Adrenal gland (tissue), 19 donors: ENCODE measurements around the gene ZNF480. TPM values are rescaled to one million over a fixed set of nuclear protein-coding genes. Genes with fewer than 3 reads are reported as not detected.
"Not testable (repeated sequence)": the region's sequence is repeated elsewhere in the genome, so short reads cannot be mapped to it uniquely, and the experiment has no call there.

Source experiments
- DNase-seq, 7 donors: peaks; one replicate each; pipeline ENCODE4 v3.0.0-alpha.2; 2019 to 2020
- H3K27ac ChIP-seq, 5 donors: fragments of 200-600 bp; sonication (generic) in 4 of 5; 1 replicate in 3 of 5; 2 replicates in 2 of 5; pipeline versions ENCODE4 v1.5.1 to v1.8.0; 2016 to 2020; ENCODE audit warnings: mild to moderate bottlenecking in 1 of 5
- H3K27me3 ChIP-seq: fragments of 200-600 bp; 2 replicates; pipeline ENCODE4 v1.8.0; 2021
- H3K36me3 ChIP-seq, 2 donors: fragments of 200-600 bp; replicated peaks in 1 of 2; 1 replicate in 1 of 2; 2 replicates in 1 of 2; pipeline versions ENCODE4 v1.5.1 to v1.8.0; 2018 to 2022
- H3K4me1 ChIP-seq, 2 donors: fragments of 200-600 bp; replicated peaks in 1 of 2; 1 replicate in 1 of 2; 2 replicates in 1 of 2; pipeline versions ENCODE4 v1.5.1 to v1.8.0; 2018 to 2021
- H3K4me3 ChIP-seq, 4 donors: fragments of 200-600 bp; sonication (generic) in 3 of 4; one replicate each; pipeline ENCODE4 v1.5.1; 2016 to 2018
- H3K9me3 ChIP-seq, 3 donors: fragments of 200-600 bp; sonication (generic) in 1 of 3; replicated peaks in 1 of 3; 1 replicate in 2 of 3; 2 replicates in 1 of 3; pipeline versions ENCODE4 v1.5.1 to v1.8.0; 2016 to 2021
- CTCF ChIP-seq, 6 experiments: fragments of 450-650 bp in 4 of 6; fragments of 200-600 bp in 2 of 6; sonication (generic) in 1 of 6; IDR thresholded peaks; 1 replicate in 5 of 6; 2 replicates in 1 of 6; pipeline versions ENCODE4 v1.5.1 to v1.8.0; 2016 to 2021; ENCODE audit warnings: antibody characterized with exemption in 6 of 6, mild to moderate bottlenecking in 2 of 6, moderate library complexity in 1 of 6
- POLR2A ChIP-seq, 2 donors: fragments of 450-650 bp; IDR thresholded peaks; one replicate each; pipeline ENCODE4 v1.6.1; 2017; ENCODE audit warnings: antibody characterized with exemption in 2 of 2, mild to moderate bottlenecking in 2 of 2, moderate library complexity in 1 of 2
- WGBS, 4 donors: extraction: QIAGEN DNeasy Blood & Tissue Kit in 2 of 4; methylation state at CpG; one replicate each; pipeline versions ENCODE4 v1.1.5 to v1.1.7; 2013 to 2017; 5-methylcytosine and 5-hydroxymethylcytosine counted together
- intact Hi-C, 2 donors: fragments of 100-400 bp; cut with DNase I; formaldehyde crosslinking; loops; one replicate each; pipeline versions ENCODE4 v1.14.1 to v1.15.0; 2022 to 2023
- long read RNA-seq, 10 donors: library from polyadenylated mRNA in 3 of 10; unstranded in 2 of 10; stranded (forward) in 1 of 10; transcript quantifications; one replicate each; pipeline ENCODE4 v2.0.0 and lab custom pipeline, GENCODE V29; 2021 to 2026
- polyA plus RNA-seq, 3 donors: library from polyadenylated mRNA; stranded (reverse); fragments of 200-250 nt in 2 of 3; fragments of 350-450 nt in 1 of 3; fragmentation: Illumina TruSeq in 1 of 3; extraction: RNeasy Lipid Tissue Mini Kit (QIAGEN cat#74804) in 1 of 3; gene quantifications; one replicate each; pipeline ENCODE4 v1.2.3, GENCODE V29; 2013 to 2014
- total RNA-seq, 9 donors: library from RNA; depleted of rRNA in 4 of 9; stranded (reverse); fragments of >200 nt in 4 of 9; fragments of 120-200 nt in 1 of 9; fragmentation: NEBNext Ultra II Directional in 1 of 9; extraction: Animal tissue kit (Norgen Biotek cat#: 25700) in 1 of 9; gene quantifications; one replicate each; pipeline versions ENCODE4 v1.1.0 to v1.2.4, GENCODE V29; 2013 to 2023
- donor health status: healthy with polysubstance abuse.
- donor health status: Bipolar disorder and iron deficiency.
- donor health status: DM: yes; HTN: yes; CAD: no.
- donor health status: DM: no; HTN: no; CAD: no.
- donor health status: DM: no; HTN: no; CAD: no.
- donor health status: DM: yes; HTN: yes; CAD: no.

Gene ZNF480
- total RNA-seq (10 to 100 TPM in 4 of 9 donors, 1 to 10 TPM in 5; 2.1 to 15.1 (median 9.0) TPM), polyA plus RNA-seq (10 to 100 TPM in 2 of 3 donors, 1 to 10 TPM in 1; 7.2 to 16.3 (median 13.2) TPM)
- long read RNA-seq, donor 1, full-length matches to known transcripts: 6 of 6 reads
- long read RNA-seq, donor 1, partial matches to known transcripts: 0 of 6 reads
- long read RNA-seq, donor 1, other reads (novel, unspliced or antisense): 0 of 6 reads
- long read RNA-seq, donor 2, full-length matches to known transcripts: 4 of 4 reads
- long read RNA-seq, donor 2, partial matches to known transcripts: 0 of 4 reads
- long read RNA-seq, donor 2, other reads (novel, unspliced or antisense): 0 of 4 reads
- long read RNA-seq, donor 3, full-length matches to known transcripts: 7 of 7 reads
- long read RNA-seq, donor 3, partial matches to known transcripts: 0 of 7 reads
- long read RNA-seq, donor 3, other reads (novel, unspliced or antisense): 0 of 7 reads
- long read RNA-seq, donor 4, full-length matches to known transcripts: 2 of 4 reads
- long read RNA-seq, donor 4, partial matches to known transcripts: 1 of 4 reads
- long read RNA-seq, donor 4, other reads (novel, unspliced or antisense): 1 of 4 reads
- long read RNA-seq, donor 5, full-length matches to known transcripts: 4 of 9 reads
- long read RNA-seq, donor 5, partial matches to known transcripts: 1 of 9 reads
- long read RNA-seq, donor 5, other reads (novel, unspliced or antisense): 4 of 9 reads
- long read RNA-seq, donor 6, partial matches to known transcripts: 1 of 1 reads
- long read RNA-seq, donor 6, other reads (novel, unspliced or antisense): 0 of 1 reads
- long read RNA-seq, donor 7, full-length matches to known transcripts: 3 of 3 reads
- long read RNA-seq, donor 7, partial matches to known transcripts: 0 of 3 reads
- long read RNA-seq, donor 7, other reads (novel, unspliced or antisense): 0 of 3 reads
- long read RNA-seq, donor 8, full-length matches to known transcripts: 1 of 1 reads
- long read RNA-seq, donor 8, partial matches to known transcripts: 0 of 1 reads
- long read RNA-seq, donor 8, other reads (novel, unspliced or antisense): 0 of 1 reads
- long read RNA-seq, donor 9, full-length matches to known transcripts: 4 of 4 reads
- long read RNA-seq, donor 9, partial matches to known transcripts: 0 of 4 reads
- long read RNA-seq, donor 9, other reads (novel, unspliced or antisense): 0 of 4 reads
- long read RNA-seq, donor 10: 0 reads

- intact Hi-C loops: no loop called here
- Histone ChIP-seq H3K36me3 (peaks cover 0 to 17% of the 10 kb centered on the region in 2 donors), H3K4me3 (peak within 1 kb of the TSS; percentile 43 to 97 (median 80)), H3K27ac (peak within 1 kb of the TSS; percentile 66 to 99 (median 94)), H3K4me1 (peaks cover 7 to 11% of the 10 kb centered on the region in 2 donors), H3K9me3 (no peaks in the 10 kb centered on the region), H3K27me3 (no peaks in the 10 kb centered on the region)
- peak; percentile 85 to 92 (median 89) for DNase-seq
- WGBS, 4 donors: 0 to 1% (median 0%) methylated on average over 28 to 61 of the region's 75 CpGs
- TF ChIP-seq POLR2A (IDR thresholded peaks at IDR 0.05) (peak; percentile 42 to 66), CTCF (IDR thresholded peaks at IDR 0.05) (peak in 2 of 6 experiments; percentile 24 to 39)
Observed at GRCh38 chr19:52296773-52297600, at the start of gene ZNF480. ZNF480 (plus strand) TSS chr19:52297169; CDS start chr19:52300413, 3,244 bp downstream.

GRCh38 chr19:52248241-52248640, 48.7 kb upstream of the ZNF480 start:
- intact Hi-C loops: no loop called here
- Histone ChIP-seq H3K36me3 (no peaks in the 10 kb centered on the region), H3K4me1 (no peaks in the 10 kb centered on the region), H3K4me3 (no peak overlapping the region), H3K27me3 (no peaks in the 10 kb centered on the region), H3K27ac (no peak overlapping the region), H3K9me3 (no peaks in the 10 kb centered on the region)
- DNase-seq: peak in 6 of 7 donors; percentile 59 to 82 (median 70)
- TF ChIP-seq CTCF (IDR thresholded peaks at IDR 0.05) (peak; percentile 46 to 71 (median 62)), POLR2A (IDR thresholded peaks at IDR 0.05) (no peak)
- WGBS, 4 donors: 9 to 15% (median 12%) methylated on average over 6 of the region's 6 CpGs

- TF ChIP-seq POLR2A (IDR thresholded peaks at IDR 0.05) (no peak), CTCF (IDR thresholded peaks at IDR 0.05) (no peak)
- Histone ChIP-seq H3K4me1 (no peaks in the 10 kb centered on the region), H3K27ac (no peak overlapping the region), H3K4me3 (no peak overlapping the region), H3K27me3 (no peaks in the 10 kb centered on the region), H3K9me3 (no peaks in the 10 kb centered on the region), H3K36me3 (no peaks in the 10 kb centered on the region)
- no peak for DNase-seq
- intact Hi-C loops: no loop called here
- 88 to 96% (median 94%) methylated on average over 5 of the region's 5 CpGs for WGBS, 4 donors
Observed at GRCh38 chr19:52258426-52258825, 38.5 kb upstream of the ZNF480 start.

GRCh38 chr19:52265556-52265955, 31.4 kb upstream of the ZNF480 start:
- 89 to 97% (median 92%) methylated on average over 6 of the region's 6 CpGs for WGBS, 4 donors
- H3K27ac ChIP-seq, H3K9me3 ChIP-seq, H3K4me3 ChIP-seq, H3K4me1 ChIP-seq, intact Hi-C loops, H3K27me3 ChIP-seq, DNase-seq, H3K36me3 ChIP-seq: not testable (repeated sequence)
